ENCODE results near the gene SLC6A3.
"Not testable (repeated sequence)": the region's sequence is repeated elsewhere in the genome, so short reads cannot be mapped to it uniquely, and the experiment has no call there.

SLC6A3 gene

GRCh38 chr5:1439388-1440097, 5.7 kb downstream of the SLC6A3 start:
- no peak for DNase-seq

- no peak for DNase-seq
Measured at GRCh38 chr5:1438871-1439270, 6.4 kb downstream of the SLC6A3 start.

- no peak for DNase-seq
Measured at GRCh38 chr5:1437876-1438559, 7.2 kb downstream of the SLC6A3 start.

- DNase-seq: no peak
Measured at GRCh38 chr5:1437226-1437829, 7.9 kb downstream of the SLC6A3 start.

GRCh38 chr5:1436681-1437080, 8.6 kb downstream of the SLC6A3 start:
- DNase-seq: no peak

- no peak for DNase-seq
Measured at GRCh38 chr5:1436036-1436435, 9.2 kb downstream of the SLC6A3 start.

- DNase-seq: no peak
Measured at GRCh38 chr5:1435369-1435768, 9.9 kb downstream of the SLC6A3 start.

GRCh38 chr5:1432296-1432695, 12.9 kb downstream of the SLC6A3 start:
- DNase-seq: no peak

GRCh38 chr5:1431896-1432295, 13.3 kb downstream of the SLC6A3 start:
- DNase-seq: no peak

GRCh38 chr5:1431021-1431811, 14.0 kb downstream of the SLC6A3 start:
- DNase-seq: no peak

GRCh38 chr5:1430121-1430795, 15.0 kb downstream of the SLC6A3 start:
- no peak for DNase-seq

GRCh38 chr5:1429496-1429895, 15.7 kb downstream of the SLC6A3 start:
- DNase-seq: no peak

GRCh38 chr5:1429066-1429465, 16.2 kb downstream of the SLC6A3 start:
- no peak for DNase-seq

GRCh38 chr5:1428107-1428506, 17.1 kb downstream of the SLC6A3 start:
- no peak for DNase-seq

GRCh38 chr5:1424716-1425115, 20.5 kb downstream of the SLC6A3 start:
- no peak for DNase-seq

GRCh38 chr5:1423901-1424603, 21.2 kb downstream of the SLC6A3 start:
- DNase-seq: no peak

GRCh38 chr5:1422522-1422921, 22.7 kb downstream of the SLC6A3 start:
- not testable (repeated sequence) for DNase-seq

- DNase-seq: no peak
Measured at GRCh38 chr5:1421521-1422341, 23.5 kb downstream of the SLC6A3 start.

GRCh38 chr5:1420211-1421195, 24.7 kb downstream of the SLC6A3 start:
- no peak for DNase-seq

Data from stimulated activated CD4-positive, alpha-beta T cell treated with anti-CD3 and anti-CD28 coated beads, Interleukin-4, amount 100 ng/mL, for 24 hours (primary cell).